Kidney tubule cell (primary cell): ENCODE results near the gene ACTL8.

Experiments used
- DNase-seq: peaks from one replicate; pipeline ENCODE4 v3.0.0-alpha.2; 2018; ENCODE audit warnings: low spot score

Gene ACTL8

DNA sequence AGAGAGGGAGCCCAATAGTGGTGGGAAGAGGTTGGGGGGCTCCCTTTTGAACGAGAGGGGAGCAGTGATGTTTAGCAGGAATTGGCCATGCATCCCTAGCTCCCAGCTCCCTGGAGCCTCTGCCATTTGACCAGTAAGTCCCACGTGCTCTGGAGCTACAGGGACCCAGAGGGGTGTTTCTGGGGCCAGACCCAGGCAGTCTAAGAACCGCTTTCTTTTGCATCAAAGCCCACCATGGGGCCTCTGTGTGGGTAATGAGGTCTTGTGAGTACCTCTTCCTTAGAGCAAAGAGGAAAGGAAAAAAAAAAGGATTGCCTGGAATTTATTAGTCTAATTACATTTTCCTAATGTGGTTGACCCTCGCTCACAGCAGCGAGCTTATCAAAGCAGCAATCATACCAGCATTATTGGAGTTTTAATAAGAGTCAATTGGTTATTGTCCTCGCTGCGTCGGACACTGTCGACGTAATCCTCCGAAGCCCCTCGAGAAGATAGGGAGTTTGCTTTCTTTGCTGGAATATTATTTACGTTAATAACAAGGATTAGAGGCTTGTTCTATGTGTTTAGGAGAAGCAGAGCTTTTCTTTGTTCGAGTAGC, 17.6 kb downstream of the ACTL8 start:
- no peak for DNase-seq

DNA sequence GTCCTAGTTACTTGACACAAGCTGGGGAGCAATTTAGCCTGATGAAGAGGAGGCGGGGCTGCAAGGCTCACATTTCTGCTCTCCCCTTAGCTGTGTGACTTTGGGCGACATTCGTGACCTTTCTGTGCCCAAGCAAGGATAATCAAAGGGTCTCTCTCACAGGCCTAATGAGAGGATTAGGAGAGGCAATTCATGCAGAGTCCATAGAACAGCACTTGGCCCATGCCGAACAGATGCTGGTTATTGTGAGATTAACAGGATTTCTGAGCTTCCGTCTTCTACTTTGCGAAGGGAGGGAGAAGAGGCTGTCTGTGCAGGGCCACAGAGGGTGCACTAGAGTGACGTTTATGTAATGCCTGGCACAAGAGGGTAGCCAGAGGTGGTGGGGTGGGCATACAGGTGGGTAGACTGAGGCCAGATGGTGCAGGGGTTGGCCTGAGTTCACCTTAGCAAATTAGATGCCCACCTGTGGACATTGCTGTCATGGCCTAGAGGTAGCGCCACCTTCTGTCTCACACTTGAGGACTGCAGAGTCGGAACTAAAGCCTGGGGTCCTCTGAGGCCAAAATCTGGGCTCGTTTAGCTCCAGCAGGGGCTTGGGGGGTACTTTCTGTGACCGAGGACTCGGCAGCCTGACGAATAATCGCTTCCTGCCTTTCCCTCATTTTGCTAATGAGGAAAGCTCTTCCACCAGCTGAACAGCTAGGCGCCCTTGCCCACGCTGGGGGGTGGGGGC, 18.6 kb downstream of the ACTL8 start:
- no peak for DNase-seq

DNA sequence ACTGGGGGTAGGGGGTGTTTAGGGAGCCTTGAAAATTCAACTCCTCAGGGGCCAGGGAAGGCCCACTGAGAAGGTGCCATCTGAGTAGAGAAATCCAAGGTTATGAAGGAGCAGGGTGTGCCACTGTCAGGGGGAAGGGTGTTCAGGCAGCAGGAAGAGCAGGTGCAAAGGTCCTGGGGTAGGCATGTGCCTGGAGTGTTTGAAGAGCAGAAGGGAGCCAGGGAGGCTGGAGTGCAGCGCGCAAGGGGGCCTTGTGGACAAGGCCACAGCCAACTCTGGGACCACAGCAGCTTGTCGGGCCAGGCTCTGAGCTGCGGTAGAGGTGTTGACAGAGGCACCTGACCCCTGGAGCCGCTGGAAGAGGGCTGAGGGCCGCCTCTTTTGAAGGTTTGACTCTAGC, 19.3 kb downstream of the ACTL8 start:
- no peak for DNase-seq

DNA sequence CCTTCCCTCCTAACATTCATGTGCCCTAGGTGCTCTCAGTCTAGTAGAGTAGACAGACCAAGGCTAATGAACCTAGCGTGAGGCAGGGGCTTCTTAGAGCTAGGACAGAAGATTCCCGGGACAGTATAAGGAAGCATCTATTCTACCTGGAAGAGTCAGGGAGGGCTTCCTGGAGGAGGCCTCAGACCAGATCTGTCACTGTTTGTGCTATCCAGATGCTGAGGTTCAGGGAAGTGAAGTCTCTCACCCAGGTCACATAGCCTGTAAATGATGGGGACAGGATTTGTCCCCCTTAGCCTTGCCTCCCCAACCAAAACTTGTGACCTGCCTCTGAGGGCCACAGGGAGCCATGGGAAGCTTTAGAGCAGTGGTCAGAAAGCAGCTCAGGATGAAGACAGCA, 20.7 kb downstream of the ACTL8 start:
- no peak for DNase-seq

DNA sequence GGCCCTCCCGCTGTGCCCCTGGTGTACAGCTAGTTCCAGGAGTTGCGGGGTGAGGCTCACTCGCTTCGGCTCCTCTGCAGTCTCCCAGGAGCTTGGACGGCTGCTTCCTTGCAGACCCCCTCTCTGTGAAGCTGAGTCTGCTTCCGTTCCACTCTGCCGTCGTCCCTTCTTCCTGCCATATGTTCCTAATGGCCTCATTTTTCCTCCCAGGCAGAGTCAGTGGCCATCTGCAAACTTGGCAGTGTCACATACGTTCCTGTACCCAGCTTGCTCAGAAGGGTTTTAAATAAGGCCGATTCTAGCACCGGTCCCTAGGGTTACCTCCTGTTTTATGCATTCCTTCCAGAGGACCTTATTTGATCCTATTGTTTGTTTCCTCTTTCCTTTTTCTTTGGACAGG, 21.3 kb downstream of the ACTL8 start:
- no peak for DNase-seq

DNA sequence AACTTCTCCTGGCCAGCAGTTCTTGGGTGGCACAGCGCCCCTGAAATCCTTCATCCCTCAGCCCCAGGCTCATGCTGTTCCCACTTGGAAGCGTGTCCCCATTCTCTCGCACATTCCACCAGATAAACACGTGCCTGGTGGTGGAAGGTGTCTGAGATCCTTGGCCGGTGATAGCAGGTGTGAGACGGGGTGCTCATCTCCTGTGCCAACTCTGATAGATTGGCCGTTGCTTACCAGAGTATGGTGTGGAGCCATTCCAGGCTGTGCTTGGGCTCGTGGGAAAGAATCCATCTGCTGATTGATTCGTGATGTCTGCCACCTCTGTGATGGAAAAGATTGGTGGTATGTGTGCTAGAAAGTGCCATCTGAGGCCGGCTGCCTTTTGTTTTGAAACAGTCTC, 22.2 kb downstream of the ACTL8 start:
- no peak for DNase-seq

DNA sequence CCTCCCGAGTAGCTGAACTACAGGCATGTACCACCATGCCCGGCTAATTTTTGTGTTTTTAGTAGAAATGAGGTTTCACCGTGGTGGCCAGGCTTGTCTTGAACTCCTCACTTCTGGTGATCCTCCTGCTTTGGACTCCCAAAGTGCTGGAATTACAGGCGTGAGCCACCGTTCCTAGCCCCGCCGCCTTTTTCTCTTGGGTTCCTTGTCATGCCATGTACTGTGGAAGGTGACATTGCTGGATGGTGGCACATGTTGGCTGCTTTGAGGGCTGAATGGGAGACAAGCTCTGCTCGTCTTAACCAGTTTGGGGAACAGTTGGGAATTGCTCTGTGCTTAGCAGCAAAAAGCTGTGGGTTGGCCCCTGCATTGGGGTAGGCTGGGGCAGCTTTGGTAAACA, 22.7 kb downstream of the ACTL8 start:
- DNase-seq, result no peak

DNA sequence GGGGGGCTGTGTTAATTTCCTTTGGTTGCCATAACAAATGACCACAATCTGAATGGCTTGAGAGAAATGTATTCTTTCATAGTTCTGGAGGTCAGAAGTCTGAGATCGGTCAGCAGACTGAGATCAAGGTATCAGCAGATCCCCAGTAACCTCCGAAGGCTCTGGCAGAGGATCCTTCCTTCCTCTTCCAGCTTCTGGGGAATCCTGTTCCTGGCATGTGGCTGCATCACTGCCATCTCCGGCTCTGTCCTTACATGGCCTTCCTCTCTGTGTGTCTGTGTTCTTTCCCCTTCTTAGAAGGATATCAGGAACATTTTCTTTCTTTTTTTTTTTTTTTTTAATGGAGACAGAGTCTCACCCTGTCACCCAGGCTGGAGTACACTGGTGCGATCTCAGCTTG, 25.8 kb downstream of the ACTL8 start:
- DNase-seq, result no peak

DNA sequence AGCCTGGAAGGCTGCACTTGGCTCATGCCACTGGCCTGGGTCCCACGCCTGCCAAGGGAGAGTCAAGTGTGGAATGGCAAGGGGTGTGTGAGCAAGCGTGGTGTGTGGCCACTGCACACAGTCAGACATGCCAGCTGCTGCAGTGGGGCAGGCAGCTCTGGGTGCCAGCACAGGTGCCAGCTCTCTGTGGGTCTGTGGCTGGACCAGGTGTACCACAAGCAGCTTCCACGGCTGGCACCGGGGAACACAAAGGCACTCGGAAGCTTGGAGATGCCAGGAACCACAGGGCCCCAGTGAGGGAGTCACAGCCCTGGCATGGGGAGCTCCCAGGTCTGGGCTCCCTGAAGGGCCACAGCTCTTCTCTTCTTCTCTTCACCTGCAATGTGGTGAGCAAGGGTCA, 34.8 kb downstream of the ACTL8 start:
- no peak for DNase-seq

DNA sequence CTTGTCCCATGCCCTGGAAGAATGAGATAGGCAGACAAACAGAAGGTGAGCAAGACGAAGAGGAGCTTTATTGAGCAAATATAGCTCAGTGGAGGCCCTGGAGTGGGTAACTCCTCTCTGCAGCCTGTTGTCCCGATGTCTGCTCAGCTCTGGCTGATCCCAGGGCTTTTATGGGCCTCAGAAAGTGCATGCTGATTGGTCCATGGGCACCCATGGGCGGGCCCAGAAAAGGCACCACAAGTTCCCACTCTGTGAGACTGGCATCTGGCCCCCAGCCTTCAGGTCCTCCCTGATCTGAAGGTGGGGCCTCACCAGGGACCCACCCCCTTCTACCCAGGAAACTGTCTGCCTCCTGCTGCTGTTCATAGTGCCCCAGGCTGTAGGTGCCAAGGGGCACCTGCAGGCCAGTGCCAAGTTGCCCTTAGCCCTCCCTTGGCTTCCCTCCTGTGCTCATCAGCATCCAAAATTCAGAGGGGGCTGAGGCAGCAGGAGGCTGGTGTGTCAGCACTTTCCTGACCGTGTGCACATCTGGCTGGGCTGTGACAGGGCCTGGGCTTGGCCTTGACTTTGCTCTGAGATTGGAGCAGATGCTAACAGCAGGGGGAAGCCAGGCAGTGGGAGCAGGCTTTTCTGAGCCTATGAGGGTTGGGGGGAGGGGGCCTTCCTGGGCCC, 35.4 kb downstream of the ACTL8 start:
- DNase-seq, result no peak

DNA sequence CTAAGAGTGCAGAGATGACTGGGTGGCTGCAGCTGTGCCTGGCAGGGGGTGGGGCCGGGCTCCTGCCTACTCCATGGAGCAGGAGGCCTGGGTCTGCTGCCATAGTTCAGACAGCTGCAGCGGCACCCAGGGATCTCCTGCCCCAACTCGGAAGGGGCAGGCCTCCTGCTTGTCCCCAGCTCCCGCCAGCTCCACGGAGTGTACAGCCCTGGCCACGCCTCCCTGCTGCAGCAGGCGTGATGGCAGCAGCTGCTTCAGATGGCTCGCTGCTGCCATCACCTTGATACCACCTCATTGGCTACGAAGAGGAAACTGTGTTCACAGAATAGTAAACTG, 35.9 kb downstream of the ACTL8 start:
- DNase-seq, result no peak

DNA sequence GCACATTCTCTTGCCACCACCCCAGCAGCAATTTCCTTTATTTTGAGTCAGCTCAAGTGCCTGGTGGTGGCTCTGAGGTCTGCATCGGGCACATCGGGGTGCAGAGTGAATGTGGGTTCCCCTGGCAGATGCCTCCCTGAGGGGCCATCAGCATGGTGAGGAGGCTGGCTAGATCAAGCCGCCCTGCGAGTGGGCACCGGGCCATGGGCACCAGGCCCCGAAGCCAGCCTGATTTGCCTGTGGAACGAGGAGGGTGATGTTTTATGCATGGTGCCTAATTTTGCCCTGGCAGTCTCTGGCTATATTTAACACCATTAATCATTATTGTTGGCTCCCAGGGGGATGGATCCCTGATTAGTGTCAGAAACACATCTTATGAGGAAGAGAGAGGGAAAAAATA, 36.3 kb downstream of the ACTL8 start:
- no peak for DNase-seq

DNA sequence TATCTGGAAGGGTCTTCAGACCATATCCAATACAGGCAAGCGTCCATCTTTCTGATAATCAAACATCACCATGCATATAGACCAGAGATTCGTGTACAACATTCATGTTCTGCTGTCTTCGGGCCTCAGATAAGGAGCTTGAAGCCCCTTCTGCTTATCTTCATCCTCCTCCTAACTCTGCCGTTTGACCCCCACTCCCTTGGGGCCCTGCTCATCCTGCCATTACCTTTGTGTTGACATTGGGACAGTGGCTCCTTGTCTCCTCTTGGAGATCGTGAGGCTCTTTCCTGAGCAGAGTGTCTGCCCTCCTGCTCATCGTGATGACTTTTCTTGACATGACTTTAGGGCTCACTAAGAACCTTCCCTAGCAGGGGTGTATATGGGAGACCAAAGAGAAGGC, 37.3 kb downstream of the ACTL8 start:
- DNase-seq, result no peak

DNA sequence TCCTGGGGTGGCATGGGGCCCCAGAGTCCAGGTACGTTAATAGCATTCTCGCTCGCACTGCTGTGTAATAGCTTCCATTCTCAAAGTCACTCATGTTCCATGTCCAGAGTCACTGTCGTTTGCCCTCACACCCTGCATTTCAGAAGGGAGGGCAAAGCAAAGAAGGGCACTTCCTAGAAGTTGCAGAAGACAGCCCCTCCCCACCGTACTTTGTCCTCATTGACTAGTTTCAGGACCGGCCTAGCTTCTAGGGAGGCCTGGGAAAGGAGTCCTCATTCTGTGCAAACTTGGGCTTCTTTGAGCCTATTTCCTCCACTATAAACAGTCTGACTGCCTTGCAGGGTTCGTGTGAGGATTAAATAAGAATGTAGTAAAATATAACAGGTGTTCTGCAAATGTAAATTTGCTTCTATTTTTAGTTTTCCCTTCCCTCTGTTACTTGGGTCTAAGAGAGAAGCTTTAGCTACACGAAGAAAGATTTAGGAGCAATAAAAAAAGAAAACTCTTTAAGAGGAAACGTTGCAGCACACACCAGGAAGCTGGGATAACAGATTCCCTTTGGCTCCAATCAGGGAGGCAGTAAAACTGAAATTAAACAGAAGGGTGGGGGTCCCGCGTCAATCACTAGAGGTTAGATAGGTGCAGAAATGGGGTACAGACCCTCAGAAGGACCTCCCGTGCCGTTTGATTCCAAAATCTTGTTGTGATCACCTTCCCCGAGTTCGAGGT, 40.1 kb downstream of the ACTL8 start:
- DNase-seq, result no peak

DNA sequence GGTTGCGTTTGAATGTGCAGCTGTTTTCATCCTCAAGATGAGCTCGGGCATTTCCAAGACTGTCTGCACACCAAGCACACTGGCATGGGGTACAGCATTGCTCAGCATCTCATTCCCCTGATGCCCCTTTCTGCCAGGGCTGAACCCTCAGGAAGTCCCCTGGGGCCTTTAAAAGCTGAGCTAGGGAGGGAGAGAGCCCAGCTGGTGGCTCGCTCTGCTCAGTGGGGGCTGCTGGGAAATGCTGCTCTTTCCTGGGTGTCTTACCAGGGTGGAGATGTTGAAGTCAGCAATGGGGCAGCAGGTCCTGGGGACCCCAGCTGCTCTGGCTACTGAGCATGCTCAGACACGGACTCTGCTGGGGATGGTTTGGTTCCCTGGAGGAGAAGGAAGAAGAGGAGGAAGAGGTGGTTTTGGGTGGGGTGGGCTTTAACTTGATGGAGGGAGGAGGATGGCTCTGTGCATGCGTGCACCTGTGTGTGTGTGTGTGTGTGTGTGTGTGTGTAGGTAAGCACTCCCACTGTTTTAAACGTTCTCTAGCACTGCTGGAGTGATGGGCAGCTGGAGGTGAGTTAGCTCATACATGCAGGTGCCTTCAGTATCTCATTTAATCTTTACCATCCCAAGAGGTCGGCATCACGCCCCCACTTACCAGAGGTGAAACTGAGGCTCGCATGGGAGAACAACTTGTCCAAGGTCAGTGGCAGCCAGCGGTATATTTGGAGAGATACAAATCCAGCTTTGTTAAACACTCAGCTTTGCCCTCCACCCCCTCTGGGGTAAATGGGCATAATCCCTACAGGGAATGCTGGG, 40.9 kb downstream of the ACTL8 start:
- no peak for DNase-seq

DNA sequence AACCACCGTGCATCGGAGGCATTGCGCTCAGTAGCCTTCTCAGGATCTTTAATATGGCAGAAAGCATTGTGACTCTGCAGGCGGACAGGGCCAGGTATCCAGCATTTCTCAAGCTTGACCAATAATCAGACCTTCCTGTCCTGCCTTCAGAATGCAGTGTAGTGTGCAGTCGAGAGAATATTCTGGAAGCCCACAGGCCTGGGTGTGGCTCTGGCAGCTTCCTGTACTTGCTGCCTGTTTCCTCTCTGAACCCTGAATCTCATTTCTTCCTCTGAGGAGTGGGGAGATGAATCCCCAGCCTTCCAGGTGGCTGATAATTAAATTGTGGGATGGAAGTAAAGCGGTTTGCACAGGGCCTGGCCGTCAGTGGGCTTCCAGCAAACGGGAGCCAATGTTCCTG, 42.3 kb downstream of the ACTL8 start:
- no peak for DNase-seq

DNA sequence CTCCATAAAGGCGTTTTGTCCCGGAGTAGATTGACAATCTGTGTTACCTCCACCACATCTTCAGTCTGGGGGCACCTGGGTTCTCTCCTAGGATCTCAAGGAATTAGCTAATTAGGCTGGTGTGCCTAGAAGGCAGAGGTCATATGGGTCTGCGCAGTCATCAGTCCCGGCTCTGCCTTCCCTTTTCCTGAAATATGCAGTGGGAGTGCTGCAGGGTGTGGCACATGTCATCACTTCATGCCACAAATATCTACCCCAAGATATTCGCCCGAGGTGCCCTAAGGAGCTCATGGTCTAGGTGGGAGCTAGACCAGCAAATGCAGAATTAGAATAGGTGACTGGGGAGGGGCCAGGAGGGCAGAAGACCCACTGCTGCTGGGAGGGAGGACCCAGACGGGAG, 42.9 kb downstream of the ACTL8 start:
- no peak for DNase-seq

DNA sequence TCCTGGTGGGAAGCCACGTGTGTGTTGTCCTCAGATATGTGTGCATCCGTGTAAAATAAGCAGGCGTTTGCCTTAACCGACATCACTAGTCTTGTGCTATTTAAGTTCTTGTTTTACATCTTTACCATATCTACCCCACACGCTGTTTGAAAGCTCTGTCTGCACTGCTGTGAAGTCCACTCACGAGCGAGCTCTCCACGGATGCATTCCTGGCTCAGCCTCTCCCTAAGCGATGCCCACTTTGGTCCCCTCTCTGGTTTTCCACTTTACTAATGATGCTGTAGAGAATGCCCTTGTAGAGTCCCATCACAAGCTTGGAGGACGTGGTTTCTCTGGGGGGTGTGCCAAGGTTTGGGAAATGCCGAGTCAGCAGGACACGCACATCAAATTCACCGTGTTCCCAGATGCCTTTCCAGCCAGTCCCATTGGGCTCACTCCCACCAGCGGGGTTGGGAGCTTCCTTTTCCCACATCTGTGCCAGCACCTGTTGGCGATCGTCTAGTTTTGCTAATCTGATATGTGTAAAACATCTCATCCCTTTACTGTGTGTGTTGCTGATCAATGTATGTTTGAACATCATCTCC, 43.8 kb downstream of the ACTL8 start:
- DNase-seq, result no peak

DNA sequence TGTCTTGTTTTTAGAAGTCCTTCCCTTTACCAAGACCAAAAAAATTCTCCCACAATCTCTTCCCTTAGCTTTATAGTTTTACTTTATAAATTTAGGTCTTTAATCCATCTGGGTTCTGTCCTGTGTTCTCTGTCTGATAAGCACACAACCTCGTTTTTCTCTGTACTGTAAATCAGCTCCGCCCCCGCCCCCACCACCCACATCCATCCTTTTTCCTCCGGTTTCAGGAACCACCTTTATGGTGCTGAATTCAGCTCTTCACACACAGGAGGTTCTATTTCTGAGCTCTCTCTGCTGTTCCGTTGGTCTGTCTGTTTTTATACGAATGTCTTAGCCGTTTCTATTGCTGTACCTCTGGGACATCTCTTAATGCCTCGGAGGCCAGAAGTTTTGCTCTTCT, 44.5 kb downstream of the ACTL8 start:
- DNase-seq, result no peak

DNA sequence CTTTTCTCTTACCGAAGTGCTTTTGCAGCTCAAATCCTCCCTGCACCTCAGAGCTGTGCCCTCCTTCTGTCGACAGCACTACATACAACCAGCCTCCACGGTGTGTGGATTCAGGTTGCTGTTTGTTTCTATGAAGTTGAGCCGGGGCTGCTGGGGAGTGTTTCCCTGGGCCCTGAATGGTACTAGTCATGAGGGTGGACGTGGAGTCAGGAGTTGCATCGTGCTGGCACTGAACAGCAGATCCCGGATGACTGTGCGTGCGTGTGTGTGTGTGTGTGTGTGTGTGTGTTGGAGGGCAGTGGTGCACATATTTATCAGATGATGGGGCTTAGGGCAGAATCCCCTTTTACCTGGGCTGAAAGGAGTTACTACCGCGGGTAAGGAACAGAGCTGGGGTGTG, 47.0 kb downstream of the ACTL8 start:
- DNase-seq, result peak; percentile 28

DNA sequence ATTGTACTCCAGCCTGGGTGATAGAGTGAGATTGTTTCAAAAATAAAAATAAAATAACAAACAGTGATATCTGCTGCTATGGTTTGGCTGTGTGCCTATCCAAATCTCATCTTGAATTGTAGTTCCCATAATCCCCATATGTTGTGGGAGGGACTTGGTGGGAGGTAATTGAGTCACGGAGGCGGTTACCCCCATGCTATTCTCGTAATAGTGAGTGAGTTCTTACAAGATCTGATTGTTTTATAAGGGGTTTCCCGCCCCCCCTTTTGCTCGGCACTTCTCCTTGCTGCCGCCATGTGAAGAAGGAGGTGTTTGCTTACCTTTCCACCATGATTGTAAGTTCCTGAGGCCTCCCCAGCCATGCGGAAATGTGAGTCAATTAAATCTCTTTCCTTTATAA, 47.8 kb downstream of the ACTL8 start:
- no peak for DNase-seq
